Cortex of kidney (tissue), 1 donor: ENCODE data around the gene RCAN2.
"Not testable (repeated sequence)": the region's sequence is repeated elsewhere in the genome, so short reads cannot be mapped to it uniquely, and the experiment has no call there.

ENCODE experiments used
- DNase-seq: peaks from one replicate; lab custom pipeline; 2025; lab: John Stamatoyannopoulos, UW

RCAN2 gene

GRCh38 chr6:46333481-46333880 is 157.8 kb downstream of the RCAN2 start:
- DNase-seq = no peak

- DNase-seq = not testable (repeated sequence)
These were observed 158.8 kb downstream of the RCAN2 start for GRCh38 chr6:46332448-46332847.

- DNase-seq = no peak
These were observed 159.8 kb downstream of the RCAN2 start for GRCh38 chr6:46331461-46331860.

- no peak for DNase-seq
These were observed 161.7 kb downstream of the RCAN2 start for GRCh38 chr6:46329568-46329967.

GRCh38 chr6:46327779-46328178 is 163.5 kb downstream of the RCAN2 start:
- no peak for DNase-seq

GRCh38 chr6:46325561-46326530 is 165.4 kb downstream of the RCAN2 start:
- DNase-seq = no peak

- no peak for DNase-seq
These were observed 166.5 kb downstream of the RCAN2 start for GRCh38 chr6:46324706-46325105.

GRCh38 chr6:46323966-46324622 is 167.2 kb downstream of the RCAN2 start:
- DNase-seq = no peak

GRCh38 chr6:46323312-46323965 is 167.8 kb downstream of the RCAN2 start:
- no peak for DNase-seq

DNA sequence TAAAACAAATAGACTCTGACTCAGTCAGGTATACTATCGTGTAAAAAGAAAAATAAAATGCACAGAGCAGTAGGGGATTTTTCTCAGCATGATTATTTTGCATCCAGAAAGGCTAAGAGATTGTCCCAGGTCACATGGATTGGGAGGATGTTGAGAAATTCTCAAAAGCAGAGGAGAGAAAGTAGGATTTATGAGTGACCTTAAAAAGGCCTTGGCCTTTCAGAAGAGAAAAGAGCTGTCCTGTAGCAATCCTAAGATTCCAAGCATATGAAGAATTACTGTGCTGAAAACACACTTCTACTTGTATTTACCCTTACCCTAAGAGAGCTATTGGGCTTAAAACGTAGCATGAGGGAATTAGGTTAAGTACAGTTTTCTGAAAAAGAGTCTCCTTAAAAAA is 170.7 kb downstream of the RCAN2 start:
- no peak for DNase-seq

DNA sequence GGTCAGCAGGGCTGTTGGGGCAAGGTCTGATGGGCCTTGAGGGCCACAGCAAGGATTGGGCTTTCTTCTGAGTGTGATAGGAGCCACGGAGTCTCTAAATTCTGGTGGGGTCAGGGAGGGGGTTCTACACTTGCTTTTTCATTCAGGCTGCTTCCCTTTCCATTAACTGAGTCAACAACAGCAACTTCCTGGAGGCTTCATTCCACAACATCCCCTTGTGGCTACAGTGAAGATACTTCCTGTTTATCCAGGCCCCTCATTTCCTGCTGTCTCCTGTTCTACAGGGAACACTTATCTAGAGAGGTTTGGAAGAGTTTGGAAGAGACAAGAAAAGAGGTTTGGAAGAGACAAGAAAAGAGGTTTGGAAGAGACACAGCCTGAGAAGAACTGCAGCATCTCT is 175.7 kb downstream of the RCAN2 start:
- no peak for DNase-seq

DNA sequence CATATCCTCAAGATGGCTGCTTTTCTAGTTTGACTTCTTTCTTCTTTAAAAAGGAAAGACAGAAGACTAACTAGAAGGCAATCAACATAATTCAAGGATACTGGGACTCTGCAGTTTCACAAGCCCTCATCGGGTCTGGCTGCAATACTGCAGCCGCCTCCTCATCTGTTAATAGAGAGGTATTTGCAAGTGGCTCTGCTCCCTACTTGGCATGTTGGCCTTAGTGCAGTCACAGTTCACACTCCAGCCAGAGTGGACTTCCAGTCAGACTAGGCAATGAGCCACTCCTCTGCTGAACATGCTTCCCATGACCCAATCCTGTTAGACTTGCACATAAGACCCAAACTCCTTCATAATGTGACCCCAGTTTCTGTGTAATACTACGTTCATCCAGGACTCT is 178.6 kb downstream of the RCAN2 start:
- DNase-seq = no peak

GRCh38 chr6:46310196-46310595 is 181.1 kb downstream of the RCAN2 start:
- no peak for DNase-seq

GRCh38 chr6:46306431-46306830 is 184.8 kb downstream of the RCAN2 start:
- DNase-seq = no peak

DNA sequence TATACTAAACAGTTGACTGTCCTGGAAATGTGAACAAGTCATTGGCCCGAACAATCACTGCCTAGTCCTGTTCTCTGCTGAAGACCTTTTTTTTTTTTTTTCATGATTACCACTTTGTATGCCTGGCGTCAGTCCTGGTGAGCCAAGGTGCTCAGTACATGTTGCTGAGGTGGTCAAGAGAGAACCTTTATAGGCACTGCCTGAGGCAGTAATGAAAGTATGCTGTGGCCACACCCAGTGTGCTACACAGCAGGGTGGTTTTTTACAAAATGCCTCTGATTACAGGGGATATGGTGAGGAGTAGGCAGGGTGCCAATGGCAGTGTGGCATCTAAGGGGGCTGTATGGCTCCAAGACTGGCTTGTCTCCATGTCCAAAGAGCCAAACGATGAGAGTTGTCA is 185.4 kb downstream of the RCAN2 start:
- no peak for DNase-seq

- DNase-seq = no peak
These were observed 186.0 kb downstream of the RCAN2 start for GRCh38 chr6:46305236-46305635.

- DNase-seq = no peak
These were observed 188.4 kb downstream of the RCAN2 start for GRCh38 chr6:46302816-46303215.

DNA sequence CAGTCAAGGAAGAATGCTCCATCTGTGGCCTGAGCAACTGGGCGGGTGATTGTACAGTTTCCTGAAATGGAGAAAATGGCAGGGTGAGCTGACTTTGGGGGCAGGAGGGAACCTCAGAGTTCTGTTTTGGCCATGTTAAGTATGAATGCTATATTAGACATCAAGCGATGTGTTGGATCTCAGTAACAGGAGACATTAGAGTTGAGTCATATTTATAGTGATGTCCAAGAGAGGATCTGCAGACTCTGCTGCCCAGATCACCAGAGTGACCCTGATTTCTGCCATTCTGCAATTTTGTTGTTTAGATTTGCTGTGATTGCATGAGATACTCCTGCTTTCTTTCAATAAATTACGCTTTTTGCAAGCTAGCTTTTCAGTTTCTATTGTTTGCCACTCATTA is 189.1 kb downstream of the RCAN2 start:
- no peak for DNase-seq

DNA sequence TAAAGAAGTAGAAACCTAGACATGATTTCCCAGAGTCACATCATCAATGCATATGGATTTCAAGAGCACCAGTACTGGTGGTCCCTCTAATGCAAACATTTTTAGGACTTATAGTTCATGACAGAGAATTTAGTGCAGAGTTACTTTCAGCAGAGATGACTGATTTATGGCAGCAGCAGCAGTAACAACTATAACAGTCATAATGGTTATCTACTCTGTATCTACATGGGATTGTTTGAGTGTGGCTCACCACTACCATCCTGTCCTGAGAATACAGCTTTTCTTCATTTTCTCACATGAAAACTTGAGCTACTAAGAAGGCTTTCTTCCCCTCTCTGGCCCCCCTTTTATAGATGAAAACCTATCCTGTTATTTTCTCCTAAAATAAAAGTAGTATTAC is 192.0 kb downstream of the RCAN2 start:
- no peak for DNase-seq

DNA sequence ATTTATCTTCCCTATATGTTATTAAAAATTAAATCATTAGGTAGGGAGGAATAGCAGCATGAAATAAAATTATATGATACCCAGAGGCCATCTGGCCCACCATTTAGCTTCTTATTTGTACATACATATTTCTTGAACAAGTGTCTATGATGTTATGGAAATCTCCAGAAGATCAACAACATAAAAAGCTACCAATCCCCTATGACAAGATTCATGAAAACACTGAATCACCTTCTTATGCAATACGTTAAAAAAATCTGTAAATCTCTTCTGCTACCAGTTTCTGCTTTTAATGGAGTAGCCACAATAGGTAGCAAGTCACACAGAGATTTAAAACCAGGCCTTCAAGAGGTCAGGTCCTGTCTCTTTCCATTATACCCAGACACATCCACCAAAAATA is 194.7 kb downstream of the RCAN2 start:
- no peak for DNase-seq

DNA sequence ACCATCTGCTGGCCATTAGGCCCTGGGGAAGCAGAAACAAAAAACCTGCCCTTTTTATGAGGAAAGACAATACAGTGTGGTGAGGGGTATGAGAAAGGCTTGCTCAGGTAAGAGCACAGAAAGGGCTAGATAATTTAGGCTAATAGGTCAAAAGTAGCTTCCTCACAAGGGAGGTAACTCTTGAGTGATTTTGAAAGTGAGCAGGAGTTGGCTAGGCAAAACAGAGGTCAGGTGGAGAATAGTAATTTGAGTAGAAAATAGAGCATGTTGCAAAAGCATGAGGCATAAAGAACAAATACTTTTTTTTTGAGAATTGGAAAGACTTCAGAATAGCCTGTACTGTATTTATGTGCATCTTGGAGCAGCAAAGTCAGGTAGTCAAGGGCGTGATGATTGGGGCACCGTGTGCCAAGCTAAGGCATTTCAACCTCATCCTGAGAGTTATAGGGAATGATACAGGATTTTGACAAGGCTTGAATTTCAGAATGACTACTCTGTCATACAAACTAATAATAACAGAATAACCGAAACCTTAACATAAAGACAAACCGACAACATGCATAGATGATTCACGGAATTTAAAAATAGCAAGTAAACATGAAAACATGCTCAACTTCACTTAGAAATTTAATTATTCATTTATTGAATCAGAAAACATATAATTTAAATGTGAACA is 197.5 kb downstream of the RCAN2 start:
- DNase-seq = no peak

DNA sequence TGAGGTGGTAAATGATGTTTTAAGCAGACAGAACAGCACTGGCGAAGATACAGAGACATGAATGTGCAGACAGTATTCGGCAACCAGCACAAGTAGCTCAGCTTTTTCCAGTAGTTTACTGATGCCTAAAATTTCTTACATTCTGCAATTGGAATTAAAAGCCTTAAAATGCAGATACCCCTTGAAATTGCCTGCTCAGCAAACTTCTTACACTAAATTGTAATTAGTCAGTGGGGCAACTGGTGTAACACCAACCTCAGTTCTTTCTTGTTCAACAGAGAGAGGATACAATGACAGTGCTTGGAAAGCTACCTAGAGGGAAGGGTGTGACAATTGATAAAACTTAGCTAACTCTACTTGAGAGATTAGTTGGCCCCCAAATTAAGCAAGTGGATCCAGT is 199.4 kb downstream of the RCAN2 start:
- DNase-seq = no peak
